ENCODE data around the gene DSCAML1. TPM values are rescaled to one million over a fixed set of nuclear protein-coding genes. Genes with fewer than 3 reads are reported as not detected.

The DSCAML1 gene
- total and polyA plus RNA-seq, 2 donors: 0.32 to 0.47 TPM

DNA sequence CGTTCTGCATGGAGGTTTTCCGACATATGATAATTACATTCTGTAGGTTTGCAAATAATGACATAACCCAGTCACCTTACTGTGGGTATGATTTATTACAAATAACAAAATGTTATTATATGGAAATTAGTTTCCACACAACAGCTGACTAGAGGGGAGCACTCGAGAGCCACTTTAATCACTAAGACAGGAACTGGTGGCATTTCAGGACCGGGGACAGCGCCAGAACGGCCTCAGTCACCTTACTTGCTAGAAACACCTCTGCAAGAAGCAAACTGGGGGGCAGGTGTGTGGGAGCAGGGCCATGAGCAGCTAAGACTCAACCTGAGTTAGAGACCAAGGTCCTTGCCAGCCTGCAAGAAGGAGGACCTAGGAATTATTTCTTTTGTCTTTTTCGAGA, 199.9 kb downstream of the DSCAML1 start:
- Histone ChIP-seq H3K27me3 (ENCODE audit: control insufficient read depth in 2 of 2, insufficient read depth in 1 of 2, low read length in 1 of 2) (peaks cover 0 to 24% of the 10 kb centered on the region in 2 donors), H3K36me3 (ENCODE audit: control insufficient read depth in 2 of 2, insufficient read depth in 2 of 2, low read length in 1 of 2) (no peaks in the 10 kb centered on the region), H3K9me3 (ENCODE audit: control insufficient read depth in 2 of 2, insufficient read depth in 1 of 2, low read length in 1 of 2) (no peaks in the 10 kb centered on the region), H3K4me1 (ENCODE audit: control insufficient read depth in 2 of 2, insufficient read depth in 2 of 2, low read length in 2 of 2) (no peaks in the 10 kb centered on the region), H3K4me3 (ENCODE audit: low read length in 2 of 2) (no peak overlapping the region), H3K27ac (ENCODE audit: low read depth in 1 of 2, low read length in 1 of 2) (no peak overlapping the region)
- DNase-seq (ENCODE audit: low read depth in 6 of 9, low spot score in 9 of 9): peak in 8 of 9 donors; percentile 9 to 71 (median 30)
- 47% methylated on average over 7 of the region's 7 CpGs for WGBS

- Histone ChIP-seq H3K4me1 (ENCODE audit: control insufficient read depth in 2 of 2, insufficient read depth in 2 of 2, low read length in 2 of 2) (no peaks in the 10 kb centered on the region), H3K9me3 (ENCODE audit: control insufficient read depth in 2 of 2, insufficient read depth in 1 of 2, low read length in 1 of 2) (no peaks in the 10 kb centered on the region), H3K27me3 (ENCODE audit: control insufficient read depth in 2 of 2, insufficient read depth in 1 of 2, low read length in 1 of 2) (peaks cover 0 to 19% of the 10 kb centered on the region in 2 donors), H3K27ac (ENCODE audit: low read depth in 1 of 2, low read length in 1 of 2) (no peak overlapping the region), H3K36me3 (ENCODE audit: control insufficient read depth in 2 of 2, insufficient read depth in 2 of 2, low read length in 1 of 2) (no peaks in the 10 kb centered on the region), H3K4me3 (ENCODE audit: low read length in 2 of 2) (no peak overlapping the region)
- WGBS: 41% methylated on average over 6 of the region's 6 CpGs
- DNase-seq (ENCODE audit: low read depth in 6 of 9, low spot score in 9 of 9): no peak
These were observed 201.6 kb downstream of the DSCAML1 start for GRCh38 chr11:117595440-117595839.

DNA sequence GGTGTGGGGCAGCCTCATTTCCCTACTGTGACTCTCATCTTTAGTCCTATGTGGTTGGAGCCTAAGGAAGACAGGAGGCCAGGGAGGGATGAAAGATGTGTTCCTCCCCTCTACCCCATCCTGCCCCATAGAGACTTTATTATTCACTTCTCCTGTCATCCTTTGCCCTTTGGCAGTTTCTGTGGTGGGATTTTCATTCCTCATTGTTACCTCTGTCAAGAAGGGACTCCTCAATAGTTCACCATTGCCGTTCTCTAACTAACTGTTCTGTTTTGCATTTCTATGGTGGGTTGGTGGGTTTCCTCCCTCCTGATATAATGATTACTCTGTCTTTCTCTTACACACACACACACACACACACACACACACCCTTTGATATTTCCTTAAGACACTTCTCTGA, 202.3 kb downstream of the DSCAML1 start:
- Histone ChIP-seq H3K36me3 (ENCODE audit: control insufficient read depth in 2 of 2, insufficient read depth in 2 of 2, low read length in 1 of 2) (no peaks in the 10 kb centered on the region), H3K4me3 (ENCODE audit: low read length in 2 of 2) (no peak overlapping the region), H3K9me3 (ENCODE audit: control insufficient read depth in 2 of 2, insufficient read depth in 1 of 2, low read length in 1 of 2) (no peaks in the 10 kb centered on the region), H3K4me1 (ENCODE audit: control insufficient read depth in 2 of 2, insufficient read depth in 2 of 2, low read length in 2 of 2) (no peaks in the 10 kb centered on the region), H3K27ac (ENCODE audit: low read depth in 1 of 2, low read length in 1 of 2) (no peak overlapping the region), H3K27me3 (ENCODE audit: control insufficient read depth in 2 of 2, insufficient read depth in 1 of 2, low read length in 1 of 2) (peaks cover 0 to 12% of the 10 kb centered on the region in 2 donors)
- DNase-seq (ENCODE audit: low read depth in 6 of 9, low spot score in 9 of 9): no peak
- 70% methylated on average over 1 of the region's 1 CpG for WGBS

GRCh38 chr11:117593065-117593464, 204.0 kb downstream of the DSCAML1 start:
- Histone ChIP-seq H3K36me3 (ENCODE audit: control insufficient read depth in 2 of 2, insufficient read depth in 2 of 2, low read length in 1 of 2) (no peaks in the 10 kb centered on the region), H3K27me3 (ENCODE audit: control insufficient read depth in 2 of 2, insufficient read depth in 1 of 2, low read length in 1 of 2) (peaks cover 0 to 4% of the 10 kb centered on the region in 2 donors), H3K4me3 (ENCODE audit: low read length in 2 of 2) (no peak overlapping the region), H3K4me1 (ENCODE audit: control insufficient read depth in 2 of 2, insufficient read depth in 2 of 2, low read length in 2 of 2) (no peaks in the 10 kb centered on the region), H3K27ac (ENCODE audit: low read depth in 1 of 2, low read length in 1 of 2) (no peak overlapping the region), H3K9me3 (ENCODE audit: control insufficient read depth in 2 of 2, insufficient read depth in 1 of 2, low read length in 1 of 2) (no peaks in the 10 kb centered on the region)
- WGBS: 84% methylated on average over 10 of the region's 10 CpGs
- no peak for DNase-seq (ENCODE audit: low read depth in 6 of 9, low spot score in 9 of 9)

DNA sequence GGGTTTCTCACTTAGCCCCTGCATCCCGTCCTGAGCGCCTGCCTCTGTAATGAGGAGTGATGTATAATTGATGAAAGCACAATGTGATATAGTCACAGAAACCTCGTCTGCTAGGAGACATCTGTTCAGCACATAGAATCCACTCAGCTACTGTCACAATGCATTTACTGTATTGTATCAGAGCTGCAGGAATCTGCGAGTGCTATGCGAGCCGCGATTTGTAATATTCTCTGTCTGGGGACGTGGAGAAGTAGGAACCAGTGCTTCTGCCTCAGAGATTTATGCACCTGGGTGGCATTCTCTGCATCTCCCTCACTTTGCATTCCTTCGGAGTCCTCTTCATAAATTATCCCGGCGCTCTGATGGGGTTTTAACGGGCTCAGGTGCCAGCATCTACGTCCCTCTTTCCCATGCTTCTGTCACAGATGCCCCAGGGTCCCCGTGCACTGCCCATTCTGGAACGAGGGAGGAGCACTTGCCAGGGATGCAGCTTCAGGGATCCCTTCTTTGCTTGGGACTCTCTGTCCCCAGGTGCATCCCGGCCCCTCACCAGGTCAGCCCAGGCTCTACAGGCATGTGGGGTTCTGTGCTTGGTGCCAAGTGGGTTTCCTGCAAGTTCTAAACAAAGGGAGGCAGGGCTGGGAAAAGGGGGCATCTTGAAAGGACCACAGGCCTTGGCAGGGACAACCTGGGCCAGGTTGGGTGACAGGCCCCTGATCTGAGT, 205.5 kb downstream of the DSCAML1 start:
- 93% methylated on average over 16 of the region's 16 CpGs for WGBS
- no peaks in the 10 kb centered on the region for H3K4me1 ChIP-seq (ENCODE audit: control insufficient read depth in 2 of 2, insufficient read depth in 2 of 2, low read length in 2 of 2)
- no peaks in the 10 kb centered on the region for H3K36me3 ChIP-seq (ENCODE audit: control insufficient read depth in 2 of 2, insufficient read depth in 2 of 2, low read length in 1 of 2)
- H3K4me3 ChIP-seq (ENCODE audit: low read length in 2 of 2): no peak overlapping the region
- no peak for DNase-seq (ENCODE audit: low read depth in 6 of 9, low spot score in 9 of 9)
- no peaks in the 10 kb centered on the region for H3K9me3 ChIP-seq (ENCODE audit: control insufficient read depth in 2 of 2, insufficient read depth in 1 of 2, low read length in 1 of 2)
- H3K27me3 ChIP-seq (ENCODE audit: control insufficient read depth in 2 of 2, insufficient read depth in 1 of 2, low read length in 1 of 2): peaks cover 0 to 5% of the 10 kb centered on the region in 2 donors
- no peak overlapping the region for H3K27ac ChIP-seq (ENCODE audit: low read depth in 1 of 2, low read length in 1 of 2)

GRCh38 chr11:117589063-117589462, 208.0 kb downstream of the DSCAML1 start:
- no peak for DNase-seq (ENCODE audit: low read depth in 6 of 9, low spot score in 9 of 9)
- WGBS: 86% methylated on average over 11 of the region's 11 CpGs

DNA sequence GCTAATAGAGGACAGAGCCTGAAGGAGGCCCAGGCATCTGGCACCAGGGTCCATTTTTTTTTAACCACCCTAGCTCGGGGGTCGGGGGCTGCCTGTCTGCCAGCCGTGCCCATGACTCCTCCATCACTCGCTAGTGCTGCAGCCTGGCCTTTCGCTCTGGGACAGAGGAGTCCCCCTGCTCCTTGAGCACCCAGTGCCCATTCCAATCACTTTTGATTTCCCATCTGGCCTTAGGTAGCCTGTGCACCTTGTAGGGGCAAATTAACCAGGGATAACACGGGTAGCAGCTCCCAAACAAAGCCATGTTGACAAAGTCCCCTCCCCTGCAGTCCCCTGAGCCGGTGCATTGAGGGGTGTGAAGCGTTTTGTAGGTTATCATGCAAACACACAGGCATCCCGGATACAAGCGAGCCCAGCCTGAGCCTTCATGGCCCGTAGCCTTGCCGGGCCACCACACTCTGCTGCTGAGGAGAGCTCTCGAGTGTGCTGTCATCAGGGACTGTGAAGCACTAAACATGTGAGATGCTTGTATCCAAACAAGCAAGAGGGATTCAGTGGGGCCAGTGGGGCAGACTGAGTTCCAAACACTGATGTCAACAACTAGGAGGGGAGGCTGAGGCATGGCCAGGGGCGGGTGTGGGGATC, 208.7 kb downstream of the DSCAML1 start:
- H3K27ac ChIP-seq (ENCODE audit: low read depth in 1 of 2, low read length in 1 of 2): no peak overlapping the region
- no peaks in the 10 kb centered on the region for H3K36me3 ChIP-seq (ENCODE audit: control insufficient read depth in 2 of 2, insufficient read depth in 2 of 2, low read length in 1 of 2)
- no peak overlapping the region for H3K4me3 ChIP-seq (ENCODE audit: low read length in 2 of 2)
- H3K27me3 ChIP-seq (ENCODE audit: control insufficient read depth in 2 of 2, insufficient read depth in 1 of 2, low read length in 1 of 2): peaks cover 0 to 8% of the 10 kb centered on the region in 2 donors
- DNase-seq (ENCODE audit: low read depth in 6 of 9, low spot score in 9 of 9): no peak
- no peaks in the 10 kb centered on the region for H3K4me1 ChIP-seq (ENCODE audit: control insufficient read depth in 2 of 2, insufficient read depth in 2 of 2, low read length in 2 of 2)
- 88% methylated on average over 14 of the region's 14 CpGs for WGBS
- H3K9me3 ChIP-seq (ENCODE audit: control insufficient read depth in 2 of 2, insufficient read depth in 1 of 2, low read length in 1 of 2): no peaks in the 10 kb centered on the region

More at GRCh38 chr11:117589063-117589462, 208.0 kb downstream of the DSCAML1 start:
- no peaks in the 10 kb centered on the region for H3K4me1 ChIP-seq (ENCODE audit: control insufficient read depth in 2 of 2, insufficient read depth in 2 of 2, low read length in 2 of 2)
- no peaks in the 10 kb centered on the region for H3K36me3 ChIP-seq (ENCODE audit: control insufficient read depth in 2 of 2, insufficient read depth in 2 of 2, low read length in 1 of 2)
- no peaks in the 10 kb centered on the region for H3K9me3 ChIP-seq (ENCODE audit: control insufficient read depth in 2 of 2, insufficient read depth in 1 of 2, low read length in 1 of 2)
- no peak overlapping the region for H3K4me3 ChIP-seq (ENCODE audit: low read length in 2 of 2)
- no peak overlapping the region for H3K27ac ChIP-seq (ENCODE audit: low read depth in 1 of 2, low read length in 1 of 2)
- H3K27me3 ChIP-seq (ENCODE audit: control insufficient read depth in 2 of 2, insufficient read depth in 1 of 2, low read length in 1 of 2): peaks cover 0 to 5% of the 10 kb centered on the region in 2 donors

- Histone ChIP-seq H3K27me3 (ENCODE audit: control insufficient read depth in 2 of 2, insufficient read depth in 1 of 2, low read length in 1 of 2) (peaks cover 0 to 10% of the 10 kb centered on the region in 2 donors), H3K4me3 (ENCODE audit: low read length in 2 of 2) (no peak overlapping the region), H3K4me1 (ENCODE audit: control insufficient read depth in 2 of 2, insufficient read depth in 2 of 2, low read length in 2 of 2) (no peaks in the 10 kb centered on the region), H3K27ac (ENCODE audit: low read depth in 1 of 2, low read length in 1 of 2) (no peak overlapping the region), H3K9me3 (ENCODE audit: control insufficient read depth in 2 of 2, insufficient read depth in 1 of 2, low read length in 1 of 2) (no peaks in the 10 kb centered on the region), H3K36me3 (ENCODE audit: control insufficient read depth in 2 of 2, insufficient read depth in 2 of 2, low read length in 1 of 2) (no peaks in the 10 kb centered on the region)
- DNase-seq (ENCODE audit: low read depth in 6 of 9, low spot score in 9 of 9): no peak
- WGBS: 96% methylated on average over 6 of the region's 6 CpGs
These were observed 209.6 kb downstream of the DSCAML1 start for GRCh38 chr11:117587416-117587815.

DNA sequence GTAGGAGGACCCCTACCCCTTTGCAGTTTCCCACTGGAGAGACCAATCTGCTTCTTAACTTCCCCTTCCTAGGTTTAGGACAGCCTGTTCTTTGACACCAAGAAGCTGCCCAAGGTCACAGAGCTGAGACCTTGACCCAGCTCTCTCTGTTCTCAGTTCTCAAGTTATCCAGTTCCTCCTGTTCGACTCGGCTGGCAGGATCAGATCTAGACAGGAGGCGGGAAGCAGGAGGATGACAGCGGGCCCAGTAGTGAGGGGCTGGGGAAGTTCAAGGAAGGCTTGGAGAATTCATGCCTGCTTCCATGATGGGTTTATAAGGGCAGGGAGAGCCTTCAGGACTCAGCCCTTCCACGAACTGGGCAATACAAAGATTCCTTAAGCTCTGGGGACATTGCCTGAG, 210.6 kb downstream of the DSCAML1 start:
- H3K9me3 ChIP-seq (ENCODE audit: control insufficient read depth in 2 of 2, insufficient read depth in 1 of 2, low read length in 1 of 2): no peaks in the 10 kb centered on the region
- H3K27me3 ChIP-seq (ENCODE audit: control insufficient read depth in 2 of 2, insufficient read depth in 1 of 2, low read length in 1 of 2): peaks cover 0 to 10% of the 10 kb centered on the region in 2 donors
- no peaks in the 10 kb centered on the region for H3K36me3 ChIP-seq (ENCODE audit: control insufficient read depth in 2 of 2, insufficient read depth in 2 of 2, low read length in 1 of 2)
- H3K4me1 ChIP-seq (ENCODE audit: control insufficient read depth in 2 of 2, insufficient read depth in 2 of 2, low read length in 2 of 2): no peaks in the 10 kb centered on the region
- no peak overlapping the region for H3K27ac ChIP-seq (ENCODE audit: low read depth in 1 of 2, low read length in 1 of 2)
- no peak for DNase-seq (ENCODE audit: low read depth in 6 of 9, low spot score in 9 of 9)
- no peak overlapping the region for H3K4me3 ChIP-seq (ENCODE audit: low read length in 2 of 2)
- 90% methylated on average over 5 of the region's 5 CpGs for WGBS

All from thymus (tissue), 11 donors.